GM19324 (cell line): Measurements from ENCODE around the gene MAG.
"Not testable (repeated sequence)": the region's sequence is repeated elsewhere in the genome, so short reads cannot be mapped to it uniquely, and the experiment has no call there.

Experiments used
- ATAC-seq: cut with Tn5 transposase; IDR thresholded peaks from one replicate; pipeline ENCODE4 v1.9.1; 2021; ENCODE audit warnings: mild to moderate bottlenecking, moderate library complexity; ENCODE audit not compliant: unreplicated experiment, low FRiP score

Gene MAG

DNA sequence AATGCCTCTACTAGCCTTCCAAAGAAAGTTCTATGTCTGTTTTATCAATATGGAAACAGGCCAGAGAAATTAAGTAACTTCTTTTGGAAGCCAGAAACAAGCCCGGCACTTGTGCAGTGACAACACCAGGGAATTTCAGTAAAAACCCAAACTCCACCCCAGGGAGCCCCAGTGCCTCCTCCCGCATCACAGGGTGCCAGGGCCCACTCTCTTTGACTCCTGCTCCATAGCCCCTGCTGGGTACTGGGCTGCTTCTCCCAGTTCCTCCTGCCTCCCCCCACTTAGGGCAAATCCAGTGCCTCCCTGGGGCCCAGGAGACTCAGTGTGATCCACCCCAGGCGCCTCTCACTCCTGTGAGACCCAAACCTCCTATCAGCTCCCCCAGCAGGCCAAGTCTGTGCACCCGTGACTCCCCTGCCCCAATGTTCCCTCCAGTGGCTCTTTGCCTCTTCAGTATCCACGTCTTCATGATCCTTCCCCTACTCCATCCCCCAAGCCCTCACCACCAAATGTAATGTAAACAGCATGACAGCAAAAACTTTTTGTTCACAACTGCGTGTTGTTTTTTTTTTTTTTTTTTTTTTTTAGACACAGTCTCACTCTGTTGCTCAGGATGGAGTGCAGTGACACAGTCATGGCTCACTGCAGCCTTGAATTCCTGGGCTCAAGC lies 64.0 kb downstream of the MAG start:
- no peak for ATAC-seq

GRCh38 chr19:35357867-35358573 lies 66.1 kb downstream of the MAG start, which contains the start of gene FFAR3:
TSS of gene FFAR3 (plus strand) at chr19:35358460. CDS start at chr19:35358891, 431 bp downstream.
- ATAC-seq: no peak

DNA sequence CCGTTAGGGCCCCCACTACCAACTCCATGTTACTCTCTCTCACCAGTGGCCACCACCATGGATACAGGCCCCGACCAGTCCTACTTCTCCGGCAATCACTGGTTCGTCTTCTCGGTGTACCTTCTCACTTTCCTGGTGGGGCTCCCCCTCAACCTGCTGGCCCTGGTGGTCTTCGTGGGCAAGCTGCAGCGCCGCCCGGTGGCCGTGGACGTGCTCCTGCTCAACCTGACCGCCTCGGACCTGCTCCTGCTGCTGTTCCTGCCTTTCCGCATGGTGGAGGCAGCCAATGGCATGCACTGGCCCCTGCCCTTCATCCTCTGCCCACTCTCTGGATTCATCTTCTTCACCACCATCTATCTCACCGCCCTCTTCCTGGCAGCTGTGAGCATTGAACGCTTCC lies 66.9 kb downstream of the MAG start:
- not testable (repeated sequence) for ATAC-seq

DNA sequence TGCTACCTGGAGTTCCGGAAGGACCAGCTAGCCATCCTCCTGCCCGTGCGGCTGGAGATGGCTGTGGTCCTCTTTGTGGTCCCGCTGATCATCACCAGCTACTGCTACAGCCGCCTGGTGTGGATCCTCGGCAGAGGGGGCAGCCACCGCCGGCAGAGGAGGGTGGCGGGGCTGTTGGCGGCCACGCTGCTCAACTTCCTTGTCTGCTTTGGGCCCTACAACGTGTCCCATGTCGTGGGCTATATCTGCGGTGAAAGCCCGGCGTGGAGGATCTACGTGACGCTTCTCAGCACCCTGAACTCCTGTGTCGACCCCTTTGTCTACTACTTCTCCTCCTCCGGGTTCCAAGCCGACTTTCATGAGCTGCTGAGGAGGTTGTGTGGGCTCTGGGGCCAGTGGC lies 67.4 kb downstream of the MAG start:
- ATAC-seq: not testable (repeated sequence)

- not testable (repeated sequence) for ATAC-seq
These were observed 68.1 kb downstream of the MAG start for GRCh38 chr19:35360081-35360480.

- ATAC-seq: no peak
These were observed 69.0 kb downstream of the MAG start for GRCh38 chr19:35360880-35361420.

- no peak for ATAC-seq
These were observed 70.5 kb downstream of the MAG start for GRCh38 chr19:35362261-35363000.

DNA sequence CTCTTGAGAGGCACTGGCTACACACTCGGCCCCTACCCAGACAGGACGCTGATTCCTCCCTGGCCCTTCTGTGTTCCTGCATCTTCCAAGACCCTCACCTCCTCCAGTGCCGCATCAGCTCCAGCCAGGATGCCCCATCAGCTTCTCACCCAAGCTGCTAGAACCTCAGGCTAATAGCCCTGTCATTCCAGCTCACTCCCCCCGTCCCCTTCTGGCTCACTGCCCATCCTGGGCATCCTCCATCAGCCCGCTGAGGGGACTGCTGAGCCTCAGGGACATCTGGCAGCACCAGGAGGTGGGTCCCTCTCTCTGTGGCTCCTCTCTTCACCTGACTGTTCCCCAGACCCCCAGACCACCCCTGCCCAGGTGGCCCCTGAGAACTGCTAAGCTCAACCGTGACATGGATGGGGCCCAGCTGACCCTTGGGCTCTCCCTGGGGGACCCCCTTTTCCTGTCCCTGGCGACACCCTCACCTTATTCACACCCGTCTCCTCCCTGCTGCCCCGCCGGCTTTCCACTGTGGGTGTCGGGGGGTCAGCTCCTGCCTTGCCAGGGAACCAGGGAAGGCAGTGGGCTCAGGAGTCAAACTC lies 71.1 kb downstream of the MAG start:
- ATAC-seq: no peak
